Measurements from ENCODE around the gene ACIN1.

- no peak for TF ChIP-seq CTCF (IDR thresholded peaks at IDR 0.05; ENCODE audit: insufficient read depth, low read length, poor library complexity, severe bottlenecking)
- TF ChIP-seq EZH2phosphoT487 (conservative IDR thresholded peaks at IDR 0.05; ENCODE audit: low read length) = no peak
Observed at GRCh38 chr14:23101213-23101970, 6.5 kb upstream of the ACIN1 start.
